ENCODE data around the gene SLC25A2.
A peak's percentile ranks its signal among the peaks of the same experiment; 100 is the strongest.

The SLC25A2 gene

DNA sequence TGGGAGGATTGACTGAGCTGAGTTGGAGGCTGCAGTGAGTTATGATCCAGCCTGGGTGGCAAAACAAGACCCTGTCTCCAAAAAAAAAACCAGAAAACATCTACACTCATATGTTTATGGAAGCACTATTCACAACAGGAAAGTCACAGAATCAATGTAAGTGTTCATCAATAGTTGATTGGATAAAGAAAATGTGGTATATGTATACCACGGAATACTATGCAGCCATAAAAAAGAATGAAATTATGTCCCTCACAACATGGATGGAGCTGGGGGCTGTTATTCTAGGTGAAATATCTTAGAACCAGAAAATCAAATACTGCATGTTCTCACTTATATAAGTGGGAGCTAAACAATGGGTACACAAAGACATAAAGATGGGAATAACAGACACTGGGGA lies 2.8 kb upstream of the SLC25A2 start:
- DNase-seq, result no peak

GRCh38 chr5:141298376-141298775 lies 5.5 kb downstream of the SLC25A2 start:
- peak; percentile 9 for DNase-seq

DNA sequence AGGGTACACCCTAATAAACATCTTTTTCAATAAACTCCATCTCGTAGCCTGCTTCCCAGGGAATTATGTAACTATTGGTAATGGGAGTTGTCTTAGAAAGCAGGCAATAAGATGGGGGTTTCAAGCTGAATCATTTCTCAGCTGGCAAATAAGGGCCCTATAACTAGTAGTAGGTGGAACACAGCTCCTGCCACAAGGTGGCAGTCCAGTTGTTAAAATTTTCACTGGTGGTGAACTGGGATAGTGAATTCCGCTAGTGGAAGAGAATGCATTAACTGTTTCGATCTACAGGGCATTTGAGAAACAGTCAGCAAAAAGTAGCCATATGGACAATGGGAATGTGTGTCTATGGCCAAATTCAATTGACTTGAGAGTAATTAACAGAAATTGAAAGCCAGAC lies 30.9 kb downstream of the SLC25A2 start:
- DNase-seq, result no peak

DNA sequence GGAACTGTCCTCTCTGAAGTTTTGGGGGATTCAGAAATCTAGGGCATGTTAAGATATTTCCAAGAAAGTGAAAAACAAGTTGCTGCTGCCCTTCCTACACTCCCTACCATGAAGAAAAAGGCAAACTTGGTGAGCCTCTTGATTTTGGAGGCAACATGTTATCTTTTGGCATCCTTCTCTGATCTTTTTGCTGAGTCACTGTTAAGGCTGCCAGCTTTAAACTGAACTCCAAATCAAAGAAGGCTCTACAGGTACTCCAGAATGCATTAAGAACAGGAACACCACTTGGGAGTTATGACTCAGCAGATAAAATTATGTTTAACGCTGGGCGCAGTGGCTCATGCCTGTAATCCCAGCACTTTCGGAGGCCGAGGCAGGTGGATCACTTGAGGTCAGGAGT lies 34.7 kb downstream of the SLC25A2 start:
- no peak for DNase-seq

- DNase-seq, result no peak
These were observed 42.7 kb downstream of the SLC25A2 start for GRCh38 chr5:141261238-141261546.

- DNase-seq, result peak; percentile 3
These were observed 43.2 kb downstream of the SLC25A2 start for GRCh38 chr5:141260458-141261237.

GRCh38 chr5:141258948-141259347 lies 44.9 kb downstream of the SLC25A2 start:
- no peak for DNase-seq

GRCh38 chr5:141258464-141258863 lies 45.4 kb downstream of the SLC25A2 start:
- no peak for DNase-seq
